Brain microvascular endothelial cell (primary cell): Measurements from ENCODE around the gene PDE1C.

Source experiments
- DNase-seq: peaks from one replicate; pipeline ENCODE4 v3.0.0-alpha.2; 2020
- H3K27ac ChIP-seq: fragments of 250-450 bp; sonication (Bioruptor Pico); 2 replicates; pipeline ENCODE4 v1.5.1; 2020; ENCODE audit warnings: mild to moderate bottlenecking, moderate library complexity
- H3K27me3 ChIP-seq: fragments of 250-450 bp; sonication (Bioruptor Pico); replicated peaks from 2 replicates; pipeline ENCODE4 v1.5.1; 2020; ENCODE audit warnings: mild to moderate bottlenecking
- H3K36me3 ChIP-seq: fragments of 250-450 bp; sonication (Bioruptor Pico); replicated peaks from 2 replicates; pipeline ENCODE4 v1.5.1; 2020; ENCODE audit warnings: mild to moderate bottlenecking
- H3K4me3 ChIP-seq: 2 replicates; pipeline ENCODE4 v1.5.1; 2011; ENCODE audit warnings: low read depth, mild to moderate bottlenecking, control low read depth, low read length, moderate library complexity
- in situ Hi-C: cut with HindIII; loops from 2 replicates; pipeline ENCODE4 v1.10.0; 2017; ENCODE audit warnings: low sequenced_read_pairs, low pct_ligation_motif_present
- TF ChIP-seq, protein P1 (sequence below): IDR thresholded peaks from 2 replicates; pipeline ENCODE4 v1.5.1; 2011; ENCODE audit warnings: low read depth, mild to moderate bottlenecking, moderate library complexity, low read length, control low read depth, inconsistent platforms; ENCODE audit errors: missing control alignments

PDE1C gene

DNA sequence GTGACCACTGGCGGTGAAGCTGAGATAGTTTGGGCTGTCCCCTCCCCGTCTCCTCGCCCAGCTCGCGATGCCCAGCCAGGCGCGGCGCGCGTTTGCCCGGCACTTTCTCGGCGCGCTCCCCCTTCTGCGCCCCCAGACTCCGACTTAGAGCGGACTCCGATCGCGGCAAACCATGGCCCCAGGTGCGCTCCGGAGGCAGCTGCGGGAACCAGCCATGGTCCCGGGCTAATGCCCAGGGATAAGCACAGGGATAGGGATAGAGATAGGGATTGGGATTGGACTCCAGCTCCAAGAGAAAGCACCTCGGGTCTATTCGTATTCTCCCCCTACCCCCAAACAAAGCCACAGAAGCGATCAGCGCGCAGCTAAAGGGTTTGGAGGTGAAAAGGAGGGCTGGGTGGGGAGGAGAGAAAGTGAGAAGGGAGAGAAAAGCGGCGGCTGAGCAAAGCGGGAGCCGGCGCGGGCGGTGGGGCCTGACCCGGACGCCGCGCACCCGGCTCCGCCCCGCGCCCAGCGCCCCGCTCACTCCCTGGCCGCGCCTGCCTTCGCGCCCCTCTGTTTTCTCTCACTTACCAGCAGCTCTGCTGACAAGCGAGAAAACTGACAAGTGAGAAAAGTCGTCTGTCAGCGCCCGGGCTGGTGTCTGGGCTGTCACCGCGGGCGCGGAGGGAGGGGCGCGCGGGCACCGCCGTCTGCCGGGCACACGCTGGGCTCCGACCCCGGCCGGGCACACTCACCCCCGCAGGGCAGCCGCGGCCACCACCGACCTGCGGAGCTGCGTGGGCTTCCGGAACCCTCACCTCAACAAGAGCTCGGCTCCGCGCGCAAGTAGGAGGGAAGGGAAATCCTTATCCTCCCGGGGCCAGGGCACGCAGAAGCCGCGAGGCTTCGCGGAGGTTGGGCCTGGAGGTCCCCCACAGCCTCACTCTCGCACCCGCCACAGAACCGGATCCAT is at the start of gene PDE1C:
TSS of gene PDE1C (minus strand) at position 2 of the 955 bp plus-strand sequence.
- TF ChIP-seq, protein P1, sequence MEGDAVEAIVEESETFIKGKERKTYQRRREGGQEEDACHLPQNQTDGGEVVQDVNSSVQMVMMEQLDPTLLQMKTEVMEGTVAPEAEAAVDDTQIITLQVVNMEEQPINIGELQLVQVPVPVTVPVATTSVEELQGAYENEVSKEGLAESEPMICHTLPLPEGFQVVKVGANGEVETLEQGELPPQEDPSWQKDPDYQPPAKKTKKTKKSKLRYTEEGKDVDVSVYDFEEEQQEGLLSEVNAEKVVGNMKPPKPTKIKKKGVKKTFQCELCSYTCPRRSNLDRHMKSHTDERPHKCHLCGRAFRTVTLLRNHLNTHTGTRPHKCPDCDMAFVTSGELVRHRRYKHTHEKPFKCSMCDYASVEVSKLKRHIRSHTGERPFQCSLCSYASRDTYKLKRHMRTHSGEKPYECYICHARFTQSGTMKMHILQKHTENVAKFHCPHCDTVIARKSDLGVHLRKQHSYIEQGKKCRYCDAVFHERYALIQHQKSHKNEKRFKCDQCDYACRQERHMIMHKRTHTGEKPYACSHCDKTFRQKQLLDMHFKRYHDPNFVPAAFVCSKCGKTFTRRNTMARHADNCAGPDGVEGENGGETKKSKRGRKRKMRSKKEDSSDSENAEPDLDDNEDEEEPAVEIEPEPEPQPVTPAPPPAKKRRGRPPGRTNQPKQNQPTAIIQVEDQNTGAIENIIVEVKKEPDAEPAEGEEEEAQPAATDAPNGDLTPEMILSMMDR = no peak
- Histone ChIP-seq H3K4me3 (peak within 1 kb of the TSS; percentile 64), H3K27me3 (peaks cover 4% of the 10 kb centered on the region), H3K36me3 (no peaks in the 10 kb centered on the region), H3K27ac (no peak within 1 kb of the TSS)
- no peak for DNase-seq
- in situ Hi-C loops = no loop called here

DNA sequence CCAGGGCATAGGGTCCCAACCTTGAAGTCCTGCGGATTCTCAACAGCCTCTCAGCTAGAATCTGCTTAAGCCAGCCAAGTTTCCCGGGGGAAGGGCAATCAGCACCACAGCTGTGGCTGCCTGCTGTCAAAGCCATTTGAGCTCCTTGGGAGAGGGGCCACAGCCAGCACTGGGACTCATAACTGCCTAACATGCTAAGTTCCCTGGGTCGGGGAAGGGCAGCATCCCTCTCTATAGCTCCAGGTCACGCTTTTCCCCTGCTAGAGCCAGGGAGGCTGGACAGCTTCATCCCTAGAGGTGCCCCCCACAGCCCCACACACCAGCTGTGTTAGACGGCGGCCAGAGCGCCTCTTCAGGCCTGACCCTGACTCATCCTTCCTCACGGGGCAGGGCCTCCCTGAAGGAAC is 49.6 kb upstream of the PDE1C start:
- Histone ChIP-seq H3K27me3 (no peaks in the 10 kb centered on the region), H3K36me3 (no peaks in the 10 kb centered on the region), H3K27ac (no peak overlapping the region), H3K4me3 (no peak overlapping the region)
- TF ChIP-seq, protein P1 = no peak
- no peak for DNase-seq
- in situ Hi-C loops = no loop called here

DNA sequence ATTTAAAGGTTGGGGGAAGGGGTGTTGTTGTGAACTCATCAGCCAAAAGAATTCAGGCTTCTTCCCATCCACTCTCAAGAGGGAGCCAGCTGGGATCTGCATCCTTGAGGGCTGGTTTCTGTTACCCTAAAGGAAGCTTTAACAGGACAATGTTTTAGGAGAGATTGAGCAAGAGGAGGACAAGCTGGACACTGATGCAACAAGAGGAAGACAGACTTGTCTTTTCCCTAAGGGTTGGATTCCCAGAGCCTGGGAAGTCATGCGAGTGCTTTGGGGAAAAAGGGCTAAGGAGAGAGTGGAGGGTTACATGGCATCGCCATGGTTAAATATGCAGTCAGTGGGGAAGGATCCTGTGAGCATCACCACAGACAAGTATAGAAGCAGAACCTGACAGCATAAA is 47.6 kb upstream of the PDE1C start:
- TF ChIP-seq, protein P1 = no peak
- no peaks in the 10 kb centered on the region for H3K27me3 ChIP-seq
- H3K36me3 ChIP-seq = no peaks in the 10 kb centered on the region
- H3K4me3 ChIP-seq = no peak overlapping the region
- no peak overlapping the region for H3K27ac ChIP-seq
- in situ Hi-C loops = no loop called here
- DNase-seq = no peak

DNA sequence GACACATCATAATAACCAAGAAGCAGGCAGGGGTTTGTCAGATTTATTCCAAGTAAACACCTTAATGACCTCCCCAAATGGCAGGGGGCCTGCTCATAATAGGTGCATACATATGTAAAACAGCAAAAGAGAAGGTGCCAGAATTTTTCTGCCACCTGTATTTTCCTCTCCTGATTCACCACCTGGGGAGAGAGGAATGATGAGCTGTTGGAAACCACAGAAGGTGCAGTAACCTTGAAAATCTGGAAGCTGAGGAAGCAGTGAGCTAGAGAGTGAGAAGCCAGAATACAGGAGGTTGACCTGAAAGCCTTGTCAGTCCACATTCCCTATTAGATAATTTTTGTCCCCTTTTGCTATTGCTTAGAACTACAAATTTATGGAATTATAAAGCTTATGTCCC is 46.2 kb upstream of the PDE1C start:
- TF ChIP-seq, protein P1 = no peak
- Histone ChIP-seq H3K27ac (no peak overlapping the region), H3K4me3 (no peak overlapping the region), H3K36me3 (no peaks in the 10 kb centered on the region), H3K27me3 (no peaks in the 10 kb centered on the region)
- DNase-seq = no peak
- in situ Hi-C loops = no loop called here

DNA sequence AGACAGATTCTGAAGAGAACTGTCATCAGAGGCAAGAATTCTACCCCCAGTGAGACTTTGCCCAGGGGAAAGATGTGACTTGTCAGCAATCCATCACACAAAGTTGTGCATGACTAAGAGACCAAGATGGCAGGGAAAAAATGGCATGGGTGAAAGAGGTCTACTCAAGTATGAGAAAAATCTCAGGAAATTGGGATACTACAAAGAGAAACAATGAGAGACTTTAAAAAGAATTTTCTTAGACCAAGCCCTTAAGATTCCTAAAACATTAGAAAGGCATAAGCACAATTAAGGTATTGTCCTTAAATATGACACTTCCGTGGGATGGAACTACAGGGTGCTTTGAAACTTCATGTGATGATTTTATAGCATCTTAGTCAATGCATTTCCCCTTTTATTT is 45.6 kb upstream of the PDE1C start:
- peak; percentile 14 for DNase-seq
- in situ Hi-C loops = no loop called here
- H3K4me3 ChIP-seq = no peak overlapping the region
- H3K27me3 ChIP-seq = no peaks in the 10 kb centered on the region
- no peaks in the 10 kb centered on the region for H3K36me3 ChIP-seq
- TF ChIP-seq, protein P1 = no peak
- H3K27ac ChIP-seq = no peak overlapping the region
